ENCODE measurements around the gene ACOT12. TPM values are rescaled to one million over a fixed set of nuclear protein-coding genes. Genes with fewer than 3 reads are reported as not detected.
A peak's percentile ranks its signal among the peaks of the same experiment; 100 is the strongest.
"Not testable (repeated sequence)": the region's sequence is repeated elsewhere in the genome, so short reads cannot be mapped to it uniquely, and the experiment has no call there.

The ACOT12 gene
- total RNA-seq, 2 experiments from 2014 or later, result not detected

- peaks cover 30% of the 10 kb centered on the region for H3K36me3 Mint-ChIP-seq (ENCODE audit: low read depth)
Observed at GRCh38 chr5:81310402-81311063, 83.4 kb downstream of the ACOT12 start.

GRCh38 chr5:81308836-81309235, 85.1 kb downstream of the ACOT12 start:
- intact Hi-C loops (cut with DNase I, micrococcal nuclease), result loop anchor here in 1 of 2 experiments (10.0 kb wide), 1 partner anchor 546 kb away; no protein-coding TSS in a partner anchor
- ATAC-seq, result no peak
- Mint-ChIP-seq H3K27me3 (no peaks in the 10 kb centered on the region), H3K36me3 (ENCODE audit: low read depth) (peaks cover 30% of the 10 kb centered on the region), H3K27ac (no peak overlapping the region), H3K9me3 (ENCODE audit: low read depth) (no peaks in the 10 kb centered on the region), H3K4me3 (no peak overlapping the region), H3K4me1 (peaks cover 16% of the 10 kb centered on the region)
- no peak for DNase-seq
- POLR2A ChIA-PET, result no interaction called here
- CTCF ChIA-PET, result interaction anchor here (1.1 to 1.2 kb wide), 2 partner anchors 9 kb away, joined by 3 to 4 read pairs; no protein-coding TSS in a partner anchor

More at GRCh38 chr5:81310402-81311063, 83.4 kb downstream of the ACOT12 start:
- Mint-ChIP-seq H3K4me1 (peaks cover 4% of the 10 kb centered on the region), H3K4me3 (no peak overlapping the region), H3K27me3 (no peaks in the 10 kb centered on the region), H3K27ac (no peak overlapping the region), H3K9me3 (ENCODE audit: low read depth) (no peaks in the 10 kb centered on the region)
- DNase-seq (no peak), ATAC-seq (no peak)
- intact Hi-C loops (cut with DNase I, micrococcal nuclease), result no loop called here
- ChIA-PET POLR2A (no interaction called here), CTCF (interaction anchor here (0.7 kb wide), 1 partner anchor 9 kb away, joined by 3 read pairs; the partner anchor contains the start of gene ZCCHC9)

- Mint-ChIP-seq H3K27ac (no peak overlapping the region), H3K36me3 (ENCODE audit: low read depth) (peaks cover 15% of the 10 kb centered on the region), H3K4me1 (peaks cover 24% of the 10 kb centered on the region), H3K4me3 (no peak overlapping the region), H3K27me3 (no peaks in the 10 kb centered on the region), H3K9me3 (ENCODE audit: low read depth) (no peaks in the 10 kb centered on the region)
- ChIA-PET CTCF (no interaction called here), POLR2A (no interaction called here)
- intact Hi-C loops (cut with DNase I, micrococcal nuclease), result loop anchor here in 1 of 2 experiments (10.0 kb wide), 1 partner anchor 549 kb away; no protein-coding TSS in a partner anchor
- DNase-seq (peak; percentile 27), ATAC-seq (peak; percentile 55)
Observed at GRCh38 chr5:81305785-81306184, 88.1 kb downstream of the ACOT12 start.

- intact Hi-C loops (cut with DNase I, micrococcal nuclease), result loop anchor here (5.0 to 10.0 kb wide), 8 partner anchors 106 to 864 kb away; partner anchors contain the start of genes ATG10 (in 2 of the 2) and RASGRF2 (in 1 of the 2)
- no peak overlapping the region for H3K4me3 Mint-ChIP-seq
- H3K9me3 Mint-ChIP-seq (ENCODE audit: low read depth), result no peaks in the 10 kb centered on the region
- H3K27me3 Mint-ChIP-seq, result no peaks in the 10 kb centered on the region
- no peak overlapping the region for H3K27ac Mint-ChIP-seq
- H3K4me1 Mint-ChIP-seq, result peaks cover 42% of the 10 kb centered on the region
- peaks cover 12% of the 10 kb centered on the region for H3K36me3 Mint-ChIP-seq (ENCODE audit: low read depth)
- POLR2A ChIA-PET, result interaction anchor here (0.6 kb wide), 1 partner anchor 22 kb away, joined by 3 read pairs; no protein-coding TSS in a partner anchor
- DNase-seq (no peak), ATAC-seq (no peak)
- CTCF ChIA-PET, result no interaction called here
Observed at GRCh38 chr5:81303563-81303962, 90.4 kb downstream of the ACOT12 start.

GRCh38 chr5:81302596-81302995, 91.3 kb downstream of the ACOT12 start:
- CTCF ChIA-PET, result interaction anchor here (0.6 to 1.4 kb wide), 5 partner anchors 11 to 77 kb away, joined by 3 to 5 read pairs (median 4); no protein-coding TSS in a partner anchor
- no peak for ATAC-seq

GRCh38 chr5:81301271-81302015, 92.5 kb downstream of the ACOT12 start, which contains the start of gene ZCCHC9:
Gene ZCCHC9 (plus strand): TSS chr5:81301587. CDS start chr5:81304758, 3,171 bp downstream.
- H3K9me3 Mint-ChIP-seq (ENCODE audit: low read depth), result no peaks in the 10 kb centered on the region
- H3K36me3 Mint-ChIP-seq (ENCODE audit: low read depth), result peaks cover 17% of the 10 kb centered on the region
- peak; percentile 90 for ATAC-seq
- no peaks in the 10 kb centered on the region for H3K27me3 Mint-ChIP-seq
- ChIA-PET POLR2A (interaction anchor here (0.6 kb wide), 1 partner anchor 149 kb away, joined by 4 read pairs; no protein-coding TSS in a partner anchor), CTCF (interaction anchor here (1.0 to 1.6 kb wide), 5 partner anchors 9 to 106 kb away, joined by 3 to 5 read pairs (median 4); no protein-coding TSS in a partner anchor)
- peak; percentile 97 for DNase-seq
- intact Hi-C loops (cut with DNase I, micrococcal nuclease), result loop anchor here (1.0 to 10.0 kb wide), 12 partner anchors 104 to 977 kb away; partner anchors contain the start of genes ATG10 (in 2 of the 2), DHFR (in 1 of the 2), MSH3 (in 1 of the 2) and RASGRF2 (in 1 of the 2)
- H3K4me1 Mint-ChIP-seq, result peaks cover 57% of the 10 kb centered on the region
- peak within 1 kb of the TSS; percentile 86 for H3K4me3 Mint-ChIP-seq
- H3K27ac Mint-ChIP-seq, result peak within 1 kb of the TSS; percentile 97

More at GRCh38 chr5:81302596-81302995, 91.3 kb downstream of the ACOT12 start:
- no peak overlapping the region for H3K27ac Mint-ChIP-seq
- intact Hi-C loops (cut with DNase I, micrococcal nuclease), result loop anchor here (5.0 to 10.0 kb wide), 8 partner anchors 105 to 865 kb away; partner anchors contain the start of genes ATG10 (in 2 of the 2) and RASGRF2 (in 1 of the 2)
- H3K36me3 Mint-ChIP-seq (ENCODE audit: low read depth), result peaks cover 15% of the 10 kb centered on the region
- POLR2A ChIA-PET, result no interaction called here
- no peaks in the 10 kb centered on the region for H3K9me3 Mint-ChIP-seq (ENCODE audit: low read depth)
- peaks cover 50% of the 10 kb centered on the region for H3K4me1 Mint-ChIP-seq
- H3K4me3 Mint-ChIP-seq, result peak overlapping the region; percentile 86
- no peak for DNase-seq
- no peaks in the 10 kb centered on the region for H3K27me3 Mint-ChIP-seq

GRCh38 chr5:81300921-81301270, 93.0 kb downstream of the ACOT12 start:
- Mint-ChIP-seq H3K4me3 (peak overlapping the region; percentile 86), H3K36me3 (ENCODE audit: low read depth) (peaks cover 15% of the 10 kb centered on the region), H3K4me1 (peaks cover 56% of the 10 kb centered on the region), H3K27ac (peak overlapping the region; percentile 97), H3K9me3 (ENCODE audit: low read depth) (no peaks in the 10 kb centered on the region), H3K27me3 (no peaks in the 10 kb centered on the region)
- ATAC-seq (no peak), DNase-seq (no peak)
- intact Hi-C loops (cut with DNase I, micrococcal nuclease), result loop anchor here (1.0 to 10.0 kb wide), 12 partner anchors 104 to 978 kb away; partner anchors contain the start of genes ATG10 (in 2 of the 2), DHFR (in 1 of the 2), MSH3 (in 1 of the 2) and RASGRF2 (in 1 of the 2)
- CTCF ChIA-PET, result interaction anchor here (1.6 kb wide), 1 partner anchor 106 kb away, joined by 4 read pairs; no protein-coding TSS in a partner anchor
- POLR2A ChIA-PET, result interaction anchor here (1.1 kb wide), 1 partner anchor 9 kb away, joined by 4 read pairs; no protein-coding TSS in a partner anchor

GRCh38 chr5:81297531-81297930, 96.4 kb downstream of the ACOT12 start:
- CTCF ChIA-PET, result interaction anchor here (0.6 to 3.4 kb wide), 4 partner anchors 10 to 626 kb away, joined by 3 to 23 read pairs (median 4); no protein-coding TSS in a partner anchor

GRCh38 chr5:81294021-81294420, 99.9 kb downstream of the ACOT12 start:
- Mint-ChIP-seq H3K9me3 (ENCODE audit: low read depth) (peaks cover 22% of the 10 kb centered on the region), H3K36me3 (ENCODE audit: low read depth) (peaks cover 38% of the 10 kb centered on the region), H3K4me1 (peaks cover 51% of the 10 kb centered on the region)
- H3K27me3 Mint-ChIP-seq, DNase-seq, POLR2A ChIA-PET, CTCF ChIA-PET, H3K27ac Mint-ChIP-seq, H3K4me3 Mint-ChIP-seq: not testable (repeated sequence)
- peak; percentile 26 for ATAC-seq
- intact Hi-C loops (cut with DNase I, micrococcal nuclease), result loop anchor here in 1 of 2 experiments (10.0 kb wide), 1 partner anchor 1781 kb away; the partner anchor contains the start of genes TMEM167A and XRCC4

More at GRCh38 chr5:81297531-81297930, 96.4 kb downstream of the ACOT12 start:
- Mint-ChIP-seq H3K36me3 (ENCODE audit: low read depth) (peaks cover 18% of the 10 kb centered on the region), H3K27me3 (no peaks in the 10 kb centered on the region), H3K4me3 (no peak overlapping the region), H3K27ac (no peak overlapping the region), H3K9me3 (ENCODE audit: low read depth) (peaks cover 8% of the 10 kb centered on the region), H3K4me1 (peaks cover 41% of the 10 kb centered on the region)
- POLR2A ChIA-PET, result no interaction called here
- DNase-seq, result no peak
- ATAC-seq, result no peak
- intact Hi-C loops (cut with DNase I, micrococcal nuclease), result loop anchor here in 1 of 2 experiments (10.0 kb wide), 1 partner anchor 1777 kb away; the partner anchor contains the start of genes TMEM167A and XRCC4

- H3K36me3 Mint-ChIP-seq (ENCODE audit: low read depth), result peaks cover 33% of the 10 kb centered on the region
- intact Hi-C loops (cut with DNase I, micrococcal nuclease), result loop anchor here in 1 of 2 experiments (10.0 kb wide), 1 partner anchor 1783 kb away; the partner anchor contains the start of genes TMEM167A and XRCC4
- no peak for ATAC-seq
- peaks cover 50% of the 10 kb centered on the region for H3K4me1 Mint-ChIP-seq
- H3K27ac Mint-ChIP-seq, result no peak overlapping the region
- ChIA-PET CTCF (interaction anchor here (0.8 kb wide), 2 partner anchors 10 to 34 kb away, joined by 3 to 4 read pairs; no protein-coding TSS in a partner anchor), POLR2A (interaction anchor here (1.2 kb wide), 1 partner anchor 8 kb away, joined by 4 read pairs; no protein-coding TSS in a partner anchor)
- peaks cover 22% of the 10 kb centered on the region for H3K9me3 Mint-ChIP-seq (ENCODE audit: low read depth)
- no peaks in the 10 kb centered on the region for H3K27me3 Mint-ChIP-seq
- no peak overlapping the region for H3K4me3 Mint-ChIP-seq
- no peak for DNase-seq
Observed at GRCh38 chr5:81292130-81292529, 101.8 kb downstream of the ACOT12 start.

Measured in activated CD4-positive, alpha-beta T cell treated with anti-CD3 and anti-CD28 coated beads for 36 hours (primary cell).